OCI-LY3 (cell line): ENCODE data around the gene MED28.

Source experiments
- EZH2phosphoT487 ChIP-seq: fragments of 200-600 bp; shearing (Covaris generic); IDR thresholded peaks from 2 replicates; pipeline ENCODE4 v1.6.1; 2018; ENCODE audit warnings: antibody characterized with exemption, mixed run types, low read depth
- TF ChIP-seq, protein P1 (sequence below): fragments of 200-600, 300-600 bp; sonication (generic); IDR thresholded peaks from 2 replicates; pipeline ENCODE4 v1.5.1; 2014; ENCODE audit warnings: antibody characterized with exemption, low read length, low read depth

GRCh38 chr4:17623451-17624001, 9.1 kb downstream of the MED28 start:
- TF ChIP-seq, protein P1, sequence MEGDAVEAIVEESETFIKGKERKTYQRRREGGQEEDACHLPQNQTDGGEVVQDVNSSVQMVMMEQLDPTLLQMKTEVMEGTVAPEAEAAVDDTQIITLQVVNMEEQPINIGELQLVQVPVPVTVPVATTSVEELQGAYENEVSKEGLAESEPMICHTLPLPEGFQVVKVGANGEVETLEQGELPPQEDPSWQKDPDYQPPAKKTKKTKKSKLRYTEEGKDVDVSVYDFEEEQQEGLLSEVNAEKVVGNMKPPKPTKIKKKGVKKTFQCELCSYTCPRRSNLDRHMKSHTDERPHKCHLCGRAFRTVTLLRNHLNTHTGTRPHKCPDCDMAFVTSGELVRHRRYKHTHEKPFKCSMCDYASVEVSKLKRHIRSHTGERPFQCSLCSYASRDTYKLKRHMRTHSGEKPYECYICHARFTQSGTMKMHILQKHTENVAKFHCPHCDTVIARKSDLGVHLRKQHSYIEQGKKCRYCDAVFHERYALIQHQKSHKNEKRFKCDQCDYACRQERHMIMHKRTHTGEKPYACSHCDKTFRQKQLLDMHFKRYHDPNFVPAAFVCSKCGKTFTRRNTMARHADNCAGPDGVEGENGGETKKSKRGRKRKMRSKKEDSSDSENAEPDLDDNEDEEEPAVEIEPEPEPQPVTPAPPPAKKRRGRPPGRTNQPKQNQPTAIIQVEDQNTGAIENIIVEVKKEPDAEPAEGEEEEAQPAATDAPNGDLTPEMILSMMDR = no peak
- no peak for TF ChIP-seq EZH2phosphoT487
